Measurements from ENCODE around the gene MICU1. TPM values are rescaled to one million over a fixed set of nuclear protein-coding genes. Genes with fewer than 3 reads are reported as not detected.

The MICU1 gene
- total RNA-seq, 2 donors from 2014 or later = 30.9 to 36.0 TPM

DNA sequence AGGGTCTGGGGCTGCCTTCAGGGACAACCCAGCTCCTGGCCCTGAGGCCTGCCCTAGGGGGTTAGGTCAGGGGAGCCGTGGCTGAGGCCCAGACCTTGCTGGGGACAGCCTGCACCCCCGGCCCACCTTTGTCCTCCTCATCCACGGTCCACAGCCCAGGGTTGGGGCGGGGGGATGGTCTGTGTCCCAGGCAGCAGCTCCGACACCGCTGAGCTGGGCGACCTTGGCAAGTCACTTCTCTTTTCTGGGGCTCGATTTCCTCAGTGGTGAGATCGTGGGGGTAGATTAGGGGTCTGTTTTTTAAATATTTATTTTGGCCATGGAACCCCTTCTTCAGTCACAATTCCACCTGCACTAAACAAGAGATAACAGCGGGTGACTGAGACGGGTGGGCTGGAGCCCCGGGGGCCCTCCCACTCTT is 302.1 kb downstream of the MICU1 start:
- Histone ChIP-seq H3K4me3 (no peak overlapping the region), H3K27ac (no peak overlapping the region), H3K36me3 (no peaks in the 10 kb centered on the region), H3K4me1 (peaks cover 0 to 73% of the 10 kb centered on the region in 2 donors), H3K27me3 (no peaks in the 10 kb centered on the region), H3K9me3 (no peaks in the 10 kb centered on the region)
- TF ChIP-seq, protein P1, sequence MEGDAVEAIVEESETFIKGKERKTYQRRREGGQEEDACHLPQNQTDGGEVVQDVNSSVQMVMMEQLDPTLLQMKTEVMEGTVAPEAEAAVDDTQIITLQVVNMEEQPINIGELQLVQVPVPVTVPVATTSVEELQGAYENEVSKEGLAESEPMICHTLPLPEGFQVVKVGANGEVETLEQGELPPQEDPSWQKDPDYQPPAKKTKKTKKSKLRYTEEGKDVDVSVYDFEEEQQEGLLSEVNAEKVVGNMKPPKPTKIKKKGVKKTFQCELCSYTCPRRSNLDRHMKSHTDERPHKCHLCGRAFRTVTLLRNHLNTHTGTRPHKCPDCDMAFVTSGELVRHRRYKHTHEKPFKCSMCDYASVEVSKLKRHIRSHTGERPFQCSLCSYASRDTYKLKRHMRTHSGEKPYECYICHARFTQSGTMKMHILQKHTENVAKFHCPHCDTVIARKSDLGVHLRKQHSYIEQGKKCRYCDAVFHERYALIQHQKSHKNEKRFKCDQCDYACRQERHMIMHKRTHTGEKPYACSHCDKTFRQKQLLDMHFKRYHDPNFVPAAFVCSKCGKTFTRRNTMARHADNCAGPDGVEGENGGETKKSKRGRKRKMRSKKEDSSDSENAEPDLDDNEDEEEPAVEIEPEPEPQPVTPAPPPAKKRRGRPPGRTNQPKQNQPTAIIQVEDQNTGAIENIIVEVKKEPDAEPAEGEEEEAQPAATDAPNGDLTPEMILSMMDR (IDR thresholded peaks at IDR 0.05) = no peak
- no peak for DNase-seq (ENCODE audit: low spot score)

DNA sequence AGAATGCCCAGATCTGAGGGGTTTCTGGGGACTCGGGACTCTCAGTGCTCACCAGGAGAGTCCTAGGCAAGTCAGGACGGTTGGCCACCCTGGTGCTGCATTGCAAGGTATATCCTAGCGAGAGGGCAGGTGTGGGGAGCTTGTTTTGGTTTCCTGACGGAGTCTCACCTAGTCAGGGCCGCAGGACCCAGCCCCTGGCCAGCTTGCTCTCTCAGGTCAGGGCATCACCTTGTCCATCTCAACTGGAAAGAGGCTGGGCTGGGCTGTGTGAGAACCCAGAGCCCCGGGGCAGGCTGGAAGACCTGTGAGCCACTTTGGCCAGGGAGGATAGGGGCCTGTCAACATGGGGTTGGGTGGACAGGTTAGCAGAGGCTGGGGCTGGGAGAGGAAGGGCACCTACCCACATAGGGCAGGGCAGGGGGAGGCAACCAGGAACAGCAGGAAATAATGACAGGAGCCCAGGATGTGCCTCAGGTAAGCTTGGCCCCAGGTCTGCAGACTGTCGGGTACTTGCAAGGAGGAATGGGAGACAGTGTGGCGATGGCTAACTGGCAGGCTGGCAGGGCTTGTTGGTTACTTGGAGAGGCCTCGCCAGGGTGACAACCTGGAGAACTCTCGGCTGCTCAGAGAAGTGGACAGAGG is 302.6 kb downstream of the MICU1 start:
- Histone ChIP-seq H3K4me1 (peaks cover 0 to 73% of the 10 kb centered on the region in 2 donors), H3K27ac (no peak overlapping the region), H3K4me3 (no peak overlapping the region), H3K9me3 (no peaks in the 10 kb centered on the region), H3K36me3 (no peaks in the 10 kb centered on the region), H3K27me3 (no peaks in the 10 kb centered on the region)
- TF ChIP-seq, protein P1 (IDR thresholded peaks at IDR 0.05) = no peak
- no peak for DNase-seq (ENCODE audit: low spot score)

DNA sequence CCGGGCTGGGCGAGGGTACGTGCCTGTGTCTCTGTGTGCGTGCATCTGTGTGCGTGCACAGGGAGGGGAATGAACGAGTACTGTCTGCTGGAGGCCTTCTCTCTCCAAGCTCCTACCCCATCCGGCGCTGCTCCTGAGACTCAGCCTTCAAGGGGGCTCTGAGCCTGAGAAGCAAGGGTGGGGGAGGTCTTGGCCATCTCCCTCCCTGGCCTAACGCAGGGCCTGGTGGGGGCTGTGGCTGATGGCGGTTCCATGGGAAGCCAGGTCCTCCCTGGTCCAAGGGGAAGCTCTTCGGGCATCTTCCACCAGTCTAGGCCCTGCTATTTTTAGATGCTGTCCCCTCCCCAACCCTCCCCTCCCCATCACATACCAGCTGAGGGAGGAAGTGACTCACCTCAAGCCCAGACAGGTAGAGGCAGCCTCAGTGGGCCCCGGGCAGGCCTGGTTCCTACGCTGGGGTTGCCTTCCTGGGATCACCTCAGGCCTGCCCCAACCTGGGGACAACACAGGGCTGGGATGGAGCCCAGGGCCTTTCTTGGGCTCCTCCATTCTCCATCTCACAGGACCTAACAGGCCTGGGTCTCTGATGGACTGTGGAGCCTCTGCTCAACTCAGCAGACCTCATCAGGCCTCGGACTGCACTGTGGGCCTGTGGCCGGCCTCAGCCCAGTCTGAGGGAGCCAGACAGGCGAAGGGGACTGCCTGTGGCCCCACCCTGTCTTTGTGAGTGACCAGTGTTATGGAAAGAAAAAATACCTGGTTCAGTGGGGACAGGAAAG is 303.4 kb downstream of the MICU1 start:
- H3K4me3 ChIP-seq = no peak overlapping the region
- H3K9me3 ChIP-seq = no peaks in the 10 kb centered on the region
- peaks cover 0 to 73% of the 10 kb centered on the region in 2 donors for H3K4me1 ChIP-seq
- no peaks in the 10 kb centered on the region for H3K27me3 ChIP-seq
- peak overlapping the region in 1 of 2 donors; percentile 5 for H3K27ac ChIP-seq
- TF ChIP-seq, protein P1 (IDR thresholded peaks at IDR 0.05) = no peak
- no peak for DNase-seq (ENCODE audit: low spot score)
- no peaks in the 10 kb centered on the region for H3K36me3 ChIP-seq

DNA sequence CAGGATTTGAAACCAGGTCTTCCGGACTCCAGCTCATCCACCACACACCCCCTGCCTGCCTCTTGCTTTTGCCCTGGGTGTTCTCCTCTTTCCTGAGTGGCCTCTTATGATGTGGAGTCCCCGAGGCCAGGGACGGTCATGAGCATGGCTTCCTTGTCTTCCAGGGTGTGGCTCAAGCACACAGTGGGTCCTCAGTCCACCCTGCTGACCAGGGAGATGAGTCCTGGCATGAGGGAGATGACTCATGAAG is 303.9 kb downstream of the MICU1 start:
- Histone ChIP-seq H3K9me3 (no peaks in the 10 kb centered on the region), H3K27ac (peak overlapping the region in 1 of 2 donors; percentile 93), H3K4me3 (no peak overlapping the region), H3K27me3 (no peaks in the 10 kb centered on the region), H3K36me3 (no peaks in the 10 kb centered on the region), H3K4me1 (peaks cover 0 to 72% of the 10 kb centered on the region in 2 donors)
- TF ChIP-seq, protein P1 (IDR thresholded peaks at IDR 0.05) = no peak
- no peak for DNase-seq (ENCODE audit: low spot score)

DNA sequence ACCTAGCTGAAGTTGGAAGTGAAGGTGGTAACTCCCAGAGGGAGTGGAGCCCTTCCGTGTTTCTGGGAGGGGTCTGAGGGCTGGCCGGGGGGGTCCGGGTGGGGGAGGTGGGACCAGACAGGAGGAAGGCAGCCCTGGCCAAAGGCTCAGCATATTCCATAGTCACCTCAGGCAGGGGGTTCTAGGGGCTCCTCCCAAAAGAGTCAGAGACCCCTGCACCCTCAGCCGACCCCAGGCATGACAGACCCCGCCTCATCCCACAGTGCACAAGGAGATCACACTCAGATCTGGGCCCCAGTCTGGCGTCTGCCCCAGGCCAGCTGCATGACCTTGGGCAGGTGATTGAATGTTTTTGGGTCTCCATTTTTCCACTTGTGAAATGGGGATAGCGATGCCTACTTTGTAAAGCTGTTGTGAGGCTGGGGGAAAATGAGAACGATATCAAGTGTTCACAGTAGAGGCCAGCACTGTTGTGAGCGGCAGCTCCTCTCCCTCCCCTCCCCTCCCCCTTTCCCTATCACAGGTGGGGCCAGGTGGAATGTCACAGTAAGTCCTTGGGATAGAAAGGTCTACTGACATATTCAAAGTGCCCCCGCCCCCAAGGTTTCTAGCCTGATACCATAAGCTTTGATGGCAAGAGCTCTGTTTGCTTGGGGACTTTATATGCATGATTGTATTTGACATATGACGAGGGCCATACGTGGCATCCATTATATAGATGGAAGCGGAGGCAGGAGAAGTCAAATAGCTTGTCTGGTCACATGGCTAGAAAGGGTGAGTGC is 304.4 kb downstream of the MICU1 start:
- TF ChIP-seq, protein P1 (IDR thresholded peaks at IDR 0.05) = no peak
- no peaks in the 10 kb centered on the region for H3K9me3 ChIP-seq
- no peak for DNase-seq (ENCODE audit: low spot score)
- H3K27ac ChIP-seq = peak overlapping the region; percentile 88 to 93
- no peak overlapping the region for H3K4me3 ChIP-seq
- peaks cover 0 to 77% of the 10 kb centered on the region in 2 donors for H3K4me1 ChIP-seq
- no peaks in the 10 kb centered on the region for H3K27me3 ChIP-seq
- no peaks in the 10 kb centered on the region for H3K36me3 ChIP-seq
